Transverse colon (tissue), 4 donors: Measurements from ENCODE around the gene PUM1. TPM values are rescaled to one million over a fixed set of nuclear protein-coding genes. Genes with fewer than 3 reads are reported as not detected.

ENCODE experiments used
- DNase-seq: peaks from one replicate; pipeline ENCODE4 v3.0.0-alpha.2; 2019
- H3K27ac ChIP-seq, 4 donors: fragments of 200-600 bp; sonication (generic); 2 replicates each; pipeline ENCODE4 v1.5.1; 2016 to 2018; ENCODE audit warnings: inconsistent platforms in 4 of 4
- H3K27me3 ChIP-seq: fragments of 200-600 bp; sonication (generic); 2 replicates; pipeline ENCODE4 v1.5.1; 2017; ENCODE audit warnings: inconsistent platforms
- H3K36me3 ChIP-seq, 4 donors: fragments of 200-600 bp; sonication (generic); 2 replicates each; pipeline ENCODE4 v1.5.1; 2017 to 2019; ENCODE audit warnings: inconsistent platforms in 4 of 4
- H3K4me1 ChIP-seq, 4 donors: fragments of 200-600 bp; sonication (generic); 2 replicates each; pipeline ENCODE4 v1.5.1; 2017 to 2020; ENCODE audit warnings: inconsistent platforms in 4 of 4
- H3K4me3 ChIP-seq, 4 donors: fragments of 200-600 bp; sonication (generic); 1 replicate in 1 of 4; 2 replicates in 3 of 4; pipeline versions ENCODE4 v1.5.1 to v1.6.1; 2017 to 2019; ENCODE audit warnings: inconsistent platforms in 4 of 4
- H3K9me3 ChIP-seq, 2 donors: fragments of 200-600 bp; sonication (generic); 2 replicates each; pipeline ENCODE4 v1.5.1; 2017 to 2019; ENCODE audit warnings: inconsistent platforms in 2 of 2
- EP300 ChIP-seq: sonication (generic); formaldehyde crosslinking; IDR thresholded peaks from one replicate; pipeline ENCODE4 v1.6.1; 2017; ENCODE audit warnings: antibody characterized with exemption, low read depth
- POLR2A ChIP-seq: fragments of 450-650 bp; IDR thresholded peaks from one replicate; pipeline ENCODE4 v1.6.1; 2016; ENCODE audit warnings: antibody characterized with exemption, mild to moderate bottlenecking, moderate library complexity
- POLR2AphosphoS5 ChIP-seq, 3 donors: sonication (generic); formaldehyde crosslinking; IDR thresholded peaks; one replicate each; pipeline ENCODE4 v1.6.1; 2016; ENCODE audit warnings: antibody characterized with exemption in 3 of 3
- WGBS, 2 donors: methylation state at CpG; one replicate each; pipeline ENCODE4 v1.1.5; 2018; ENCODE audit warnings: low coverage in 1 of 2; 5-methylcytosine and 5-hydroxymethylcytosine counted together
- in situ Hi-C, 4 donors: fragments of 200-750 bp; cut with MboI; loops; one replicate each; pipeline versions ENCODE4 v1.15.0 to v1.15.1; 2017; ENCODE audit warnings: low sequenced_read_pairs in 3 of 4, low pct_ligation_motif_present in 1 of 4, low pct_unique_long_range_greater_than_20kb in 1 of 4
- intact Hi-C: fragments of 100-400 bp; cut with DNase I; formaldehyde crosslinking; loops from one replicate; pipeline ENCODE4 v1.15.1; 2023; ENCODE audit warnings: low total_unique reads
- total RNA-seq, 4 donors: library from RNA; depleted of rRNA; stranded (reverse); fragments of >200 nt; gene quantifications; one replicate each; pipeline ENCODE4 v1.1.0, GENCODE V29; 2016
- TF ChIP-seq, protein P1 (sequence below), 5 experiments: fragments of 200-600 bp in 3 of 5; fragments of 450-650 bp in 2 of 5; sonication (generic) in 3 of 5; IDR thresholded peaks; 1 replicate in 2 of 5; 2 replicates in 3 of 5; pipeline ENCODE4 v1.5.1; 2016 to 2017; ENCODE audit warnings: antibody characterized with exemption in 5 of 5, inconsistent platforms in 3 of 5, mild to moderate bottlenecking in 2 of 5, moderate library complexity in 1 of 5

Gene PUM1
- total RNA-seq, 4 donors from 2014 or later: 73.6 to 201 (median 78.5) TPM

DNA sequence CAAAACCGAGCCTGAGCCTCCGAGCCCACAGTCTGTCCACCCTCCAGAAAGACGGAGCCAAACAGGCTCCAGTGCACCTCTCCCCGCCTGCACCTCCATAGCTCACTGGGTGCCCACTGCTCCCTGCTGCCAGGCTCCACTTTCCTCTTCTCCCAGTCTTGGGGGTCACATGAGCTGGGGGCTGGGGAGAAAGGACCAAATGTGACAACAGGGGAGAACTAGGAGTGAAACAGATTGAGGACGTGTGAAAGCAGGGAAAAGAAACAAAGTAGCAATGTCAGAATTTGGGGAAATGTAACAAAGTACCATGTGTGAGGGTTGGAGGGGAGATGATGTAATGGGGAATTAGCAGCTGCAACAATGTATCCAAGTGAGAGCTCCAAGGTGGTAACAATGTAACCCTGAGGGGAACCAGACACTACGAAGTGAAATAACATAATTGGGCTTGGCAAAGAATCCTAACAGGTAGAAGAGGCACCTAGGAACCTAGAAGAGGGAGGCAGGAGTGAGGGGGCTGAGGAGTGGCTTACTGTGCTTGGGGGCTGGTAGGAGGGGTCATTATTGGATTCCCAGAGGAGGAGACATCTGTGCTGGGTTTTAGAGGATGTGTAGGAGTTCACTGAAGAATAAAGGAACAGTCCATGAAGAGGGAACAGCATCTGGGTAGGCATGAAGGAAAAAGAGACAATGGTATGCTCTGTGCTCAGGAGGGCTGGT, 169.4 kb downstream of the PUM1 start:
- no peak for TF ChIP-seq EP300
- TF ChIP-seq POLR2AphosphoS5 (IDR thresholded peaks at IDR 0.05): no peak
- TF ChIP-seq POLR2A: no peak
- TF ChIP-seq, protein P1, sequence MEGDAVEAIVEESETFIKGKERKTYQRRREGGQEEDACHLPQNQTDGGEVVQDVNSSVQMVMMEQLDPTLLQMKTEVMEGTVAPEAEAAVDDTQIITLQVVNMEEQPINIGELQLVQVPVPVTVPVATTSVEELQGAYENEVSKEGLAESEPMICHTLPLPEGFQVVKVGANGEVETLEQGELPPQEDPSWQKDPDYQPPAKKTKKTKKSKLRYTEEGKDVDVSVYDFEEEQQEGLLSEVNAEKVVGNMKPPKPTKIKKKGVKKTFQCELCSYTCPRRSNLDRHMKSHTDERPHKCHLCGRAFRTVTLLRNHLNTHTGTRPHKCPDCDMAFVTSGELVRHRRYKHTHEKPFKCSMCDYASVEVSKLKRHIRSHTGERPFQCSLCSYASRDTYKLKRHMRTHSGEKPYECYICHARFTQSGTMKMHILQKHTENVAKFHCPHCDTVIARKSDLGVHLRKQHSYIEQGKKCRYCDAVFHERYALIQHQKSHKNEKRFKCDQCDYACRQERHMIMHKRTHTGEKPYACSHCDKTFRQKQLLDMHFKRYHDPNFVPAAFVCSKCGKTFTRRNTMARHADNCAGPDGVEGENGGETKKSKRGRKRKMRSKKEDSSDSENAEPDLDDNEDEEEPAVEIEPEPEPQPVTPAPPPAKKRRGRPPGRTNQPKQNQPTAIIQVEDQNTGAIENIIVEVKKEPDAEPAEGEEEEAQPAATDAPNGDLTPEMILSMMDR (IDR thresholded peaks at IDR 0.05): no peak
- WGBS, 2 donors: 57 to 68% methylated on average over 3 to 6 of the region's 6 CpGs
- DNase-seq: no peak
- Histone ChIP-seq H3K4me1 (peaks cover 2 to 27% (median 20%) of the 10 kb centered on the region in 4 donors), H3K9me3 (no peaks in the 10 kb centered on the region), H3K27me3 (no peaks in the 10 kb centered on the region), H3K27ac (peak overlapping the region; percentile 53 to 93 (median 70)), H3K4me3 (no peak overlapping the region), H3K36me3 (no peaks in the 10 kb centered on the region)
- intact Hi-C loops: no loop called here
- in situ Hi-C loops: no loop called here

DNA sequence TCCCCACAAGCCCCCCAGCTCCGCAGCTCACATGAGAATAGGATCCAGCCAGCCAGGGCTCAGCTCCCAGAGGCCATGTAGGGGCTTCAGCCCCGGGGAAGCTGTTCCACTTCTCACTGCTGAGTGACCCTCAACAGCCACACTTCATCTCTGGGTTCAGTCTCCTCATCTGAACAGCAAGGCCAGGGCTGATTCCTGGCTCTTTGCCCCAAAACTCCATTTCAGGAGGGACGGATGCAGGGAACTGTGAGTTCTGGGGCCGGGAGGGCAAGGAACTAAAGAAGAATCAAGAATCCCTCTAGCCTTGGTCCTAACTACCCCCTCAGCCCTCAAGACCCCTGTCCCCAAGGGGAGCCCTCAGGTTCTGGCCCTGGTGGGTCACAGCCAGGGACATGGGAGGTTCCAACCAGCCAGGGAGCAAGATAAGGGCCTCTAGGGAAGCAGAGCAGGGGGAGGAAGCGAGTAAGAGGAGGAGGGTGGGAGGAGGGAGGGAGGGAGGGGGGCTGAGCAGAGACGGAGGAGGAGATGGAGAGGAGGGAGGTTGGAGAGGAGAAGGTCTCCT, 170.1 kb downstream of the PUM1 start:
- in situ Hi-C loops (no loop called here), intact Hi-C loops (no loop called here)
- TF ChIP-seq POLR2A (no peak), EP300 (no peak), POLR2AphosphoS5 (IDR thresholded peaks at IDR 0.05) (no peak)
- TF ChIP-seq, protein P1 (IDR thresholded peaks at IDR 0.05): no peak
- Histone ChIP-seq H3K4me3 (no peak overlapping the region), H3K27me3 (no peaks in the 10 kb centered on the region), H3K9me3 (no peaks in the 10 kb centered on the region), H3K4me1 (peaks cover 0 to 24% (median 18%) of the 10 kb centered on the region in 4 donors), H3K27ac (peak overlapping the region; percentile 53 to 93 (median 70)), H3K36me3 (no peaks in the 10 kb centered on the region)
- no peak for DNase-seq
- 0 to 44% methylated on average over 1 to 6 of the region's 6 CpGs for WGBS, 2 donors

DNA sequence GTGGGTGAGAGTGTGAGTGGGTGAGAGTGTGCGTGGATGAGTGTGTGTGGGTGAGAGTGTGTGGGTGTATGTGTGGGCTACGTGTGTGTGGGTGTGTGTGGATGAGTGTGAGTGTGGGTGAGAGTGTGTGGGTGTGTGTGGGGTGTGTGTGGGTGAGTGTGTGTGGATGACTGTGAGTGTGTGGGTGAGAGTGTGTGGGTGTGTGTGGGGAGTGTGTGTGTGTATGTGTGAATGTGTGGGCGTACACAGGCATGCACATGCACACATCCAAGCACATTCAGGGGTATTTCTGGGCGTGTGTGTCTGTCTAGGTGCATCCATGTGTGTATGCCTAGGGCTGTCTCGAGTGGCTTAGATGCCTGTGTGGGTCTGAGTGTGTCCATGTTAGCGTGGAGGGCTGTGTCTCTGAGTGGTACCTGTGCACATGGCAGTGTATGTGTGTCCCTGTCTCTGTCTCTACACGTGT, 171.0 kb downstream of the PUM1 start:
- peaks cover 0 to 25% (median 18%) of the 10 kb centered on the region in 4 donors for H3K4me1 ChIP-seq
- H3K27ac ChIP-seq: peak overlapping the region in 3 of 4 donors; percentile 67 to 93 (median 72)
- WGBS, 2 donors: 65% methylated on average over 6 to 7 of the region's 7 CpGs
- TF ChIP-seq POLR2AphosphoS5 (IDR thresholded peaks at IDR 0.05): no peak
- TF ChIP-seq EP300: no peak
- no peak for TF ChIP-seq POLR2A
- TF ChIP-seq, protein P1 (IDR thresholded peaks at IDR 0.05): no peak
- H3K9me3 ChIP-seq: no peaks in the 10 kb centered on the region
- no peaks in the 10 kb centered on the region for H3K27me3 ChIP-seq
- DNase-seq: no peak
- intact Hi-C loops: no loop called here
- no peak overlapping the region for H3K4me3 ChIP-seq
- no peaks in the 10 kb centered on the region for H3K36me3 ChIP-seq
- in situ Hi-C loops: no loop called here

DNA sequence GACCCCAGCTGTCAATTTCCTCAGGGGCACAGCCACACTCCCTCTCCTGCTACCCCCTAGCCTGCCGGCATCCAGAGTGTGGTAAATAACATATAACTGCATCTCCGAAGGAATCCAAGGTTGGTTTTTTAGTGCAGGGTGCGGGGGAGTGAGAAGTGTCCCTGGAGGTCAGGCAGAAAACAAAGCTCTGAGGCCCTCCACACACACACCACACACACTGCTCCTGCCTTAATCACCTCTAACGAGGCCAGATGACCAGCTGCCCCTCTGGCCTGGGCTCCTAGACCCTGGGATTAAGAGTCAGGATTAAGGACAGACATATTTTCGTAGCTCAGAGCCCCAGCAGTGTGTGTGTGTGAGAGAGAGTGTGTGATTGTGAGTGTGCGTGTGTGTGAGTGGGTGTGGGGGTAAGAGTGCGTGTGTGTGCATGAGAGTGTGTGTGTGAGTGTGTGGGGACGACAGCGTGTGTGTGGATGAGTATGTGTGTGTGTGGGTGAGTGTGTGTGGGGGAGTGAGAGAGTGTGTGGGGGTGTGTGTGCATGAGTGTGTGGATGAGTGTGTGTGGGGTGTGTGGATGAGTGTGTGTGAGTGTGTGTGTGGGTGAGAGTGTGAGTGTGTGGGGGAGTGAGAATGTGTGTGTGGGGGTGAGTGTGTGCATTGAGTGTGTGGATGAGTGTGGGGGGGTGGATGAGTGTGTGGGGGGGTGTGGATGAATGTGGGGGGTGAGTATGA, 171.6 kb downstream of the PUM1 start:
- TF ChIP-seq EP300: no peak
- no peak for TF ChIP-seq POLR2A
- TF ChIP-seq, protein P1 (IDR thresholded peaks at IDR 0.05): no peak
- no peaks in the 10 kb centered on the region for H3K27me3 ChIP-seq
- intact Hi-C loops: no loop called here
- no peak overlapping the region for H3K4me3 ChIP-seq
- H3K9me3 ChIP-seq: no peaks in the 10 kb centered on the region
- H3K4me1 ChIP-seq: peaks cover 4 to 31% (median 24%) of the 10 kb centered on the region in 4 donors
- H3K36me3 ChIP-seq: no peaks in the 10 kb centered on the region
- DNase-seq: no peak
- H3K27ac ChIP-seq: peak overlapping the region in 3 of 4 donors; percentile 50 to 93 (median 56)
- in situ Hi-C loops: no loop called here
- WGBS, 2 donors: 68% methylated on average over 9 of the region's 9 CpGs; no CpG with 5 or more reads in 1 of the 2 donors
